ENCODE results near the gene GATAD2B.

- no peak for TF ChIP-seq CTCF (IDR thresholded peaks at IDR 0.05)
- TF ChIP-seq POLR2A (IDR thresholded peaks at IDR 0.05), result no peak
- no peak for TF ChIP-seq EP300 (IDR thresholded peaks at IDR 0.05)
These were observed 123.0 kb downstream of the GATAD2B start for GRCh38 chr1:153799566-153800465.
